ENCODE measurements around the gene FLRT1. TPM values are rescaled to one million over a fixed set of nuclear protein-coding genes. Genes with fewer than 3 reads are reported as not detected.
A peak's percentile ranks its signal among the peaks of the same experiment; 100 is the strongest.

The FLRT1 gene
- total and polyA plus RNA-seq, 2 of the 13 experiments (the other 11 are each of a cell fraction or from before 2014, with no cell fraction given) = 0.02 to 0.08 TPM

DNA sequence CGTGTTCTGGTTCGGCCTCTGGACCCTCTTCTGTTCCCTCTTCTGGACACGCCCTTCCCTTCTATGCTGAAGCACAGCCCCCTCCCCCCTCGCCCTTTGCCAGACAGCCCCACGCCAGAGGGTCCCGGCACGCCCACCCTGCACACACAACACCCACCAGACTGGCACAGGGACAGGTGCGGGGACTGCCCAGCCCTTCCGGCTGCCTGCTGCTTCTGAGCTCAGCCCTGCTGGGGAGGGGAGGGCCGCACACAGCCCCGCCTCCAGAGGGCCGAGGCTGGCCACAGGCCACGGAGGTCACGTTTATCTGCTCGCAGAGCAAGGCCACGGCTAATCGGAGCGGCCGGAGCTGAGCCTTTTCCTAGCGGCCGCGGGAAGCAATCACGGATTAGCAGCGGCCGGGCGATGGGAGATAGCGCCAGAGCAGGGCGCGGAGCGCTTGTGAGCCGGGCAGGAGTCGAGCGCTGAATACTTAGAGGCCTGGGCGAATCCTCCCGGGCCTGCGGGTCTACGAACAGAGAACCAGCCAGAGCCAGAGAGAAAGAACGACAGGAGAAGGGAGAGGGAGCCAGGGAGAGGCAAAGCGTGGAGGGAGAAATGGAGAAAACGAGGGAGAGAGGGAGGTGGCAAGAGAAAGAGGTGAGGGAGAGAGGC, 28.0 kb upstream of the FLRT1 start (continued):
- TF ChIP-seq, protein P1, sequence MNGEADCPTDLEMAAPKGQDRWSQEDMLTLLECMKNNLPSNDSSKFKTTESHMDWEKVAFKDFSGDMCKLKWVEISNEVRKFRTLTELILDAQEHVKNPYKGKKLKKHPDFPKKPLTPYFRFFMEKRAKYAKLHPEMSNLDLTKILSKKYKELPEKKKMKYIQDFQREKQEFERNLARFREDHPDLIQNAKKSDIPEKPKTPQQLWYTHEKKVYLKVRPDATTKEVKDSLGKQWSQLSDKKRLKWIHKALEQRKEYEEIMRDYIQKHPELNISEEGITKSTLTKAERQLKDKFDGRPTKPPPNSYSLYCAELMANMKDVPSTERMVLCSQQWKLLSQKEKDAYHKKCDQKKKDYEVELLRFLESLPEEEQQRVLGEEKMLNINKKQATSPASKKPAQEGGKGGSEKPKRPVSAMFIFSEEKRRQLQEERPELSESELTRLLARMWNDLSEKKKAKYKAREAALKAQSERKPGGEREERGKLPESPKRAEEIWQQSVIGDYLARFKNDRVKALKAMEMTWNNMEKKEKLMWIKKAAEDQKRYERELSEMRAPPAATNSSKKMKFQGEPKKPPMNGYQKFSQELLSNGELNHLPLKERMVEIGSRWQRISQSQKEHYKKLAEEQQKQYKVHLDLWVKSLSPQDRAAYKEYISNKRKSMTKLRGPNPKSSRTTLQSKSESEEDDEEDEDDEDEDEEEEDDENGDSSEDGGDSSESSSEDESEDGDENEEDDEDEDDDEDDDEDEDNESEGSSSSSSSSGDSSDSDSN (CRISPR knock-in tag; IDR thresholded peaks at IDR 0.05) = peak; percentile 96
- TF ChIP-seq ZNF639 (CRISPR knock-in tag; conservative IDR thresholded peaks at IDR 0.05) = peak; percentile 67; the same call in 1 of the 2 replicates
- TF ChIP-seq NR0B2 (CRISPR knock-in tag; IDR thresholded peaks at IDR 0.05) = 0 out of 2 replicates have a peak, but pooled peaks have one; percentile 30
- TF ChIP-seq ZNF234 (CRISPR knock-in tag; conservative IDR thresholded peaks at IDR 0.05) = no peak
- no peak for TF ChIP-seq KDM1A (CRISPR knock-in tag; IDR thresholded peaks at IDR 0.05)
- TF ChIP-seq, protein P2, sequence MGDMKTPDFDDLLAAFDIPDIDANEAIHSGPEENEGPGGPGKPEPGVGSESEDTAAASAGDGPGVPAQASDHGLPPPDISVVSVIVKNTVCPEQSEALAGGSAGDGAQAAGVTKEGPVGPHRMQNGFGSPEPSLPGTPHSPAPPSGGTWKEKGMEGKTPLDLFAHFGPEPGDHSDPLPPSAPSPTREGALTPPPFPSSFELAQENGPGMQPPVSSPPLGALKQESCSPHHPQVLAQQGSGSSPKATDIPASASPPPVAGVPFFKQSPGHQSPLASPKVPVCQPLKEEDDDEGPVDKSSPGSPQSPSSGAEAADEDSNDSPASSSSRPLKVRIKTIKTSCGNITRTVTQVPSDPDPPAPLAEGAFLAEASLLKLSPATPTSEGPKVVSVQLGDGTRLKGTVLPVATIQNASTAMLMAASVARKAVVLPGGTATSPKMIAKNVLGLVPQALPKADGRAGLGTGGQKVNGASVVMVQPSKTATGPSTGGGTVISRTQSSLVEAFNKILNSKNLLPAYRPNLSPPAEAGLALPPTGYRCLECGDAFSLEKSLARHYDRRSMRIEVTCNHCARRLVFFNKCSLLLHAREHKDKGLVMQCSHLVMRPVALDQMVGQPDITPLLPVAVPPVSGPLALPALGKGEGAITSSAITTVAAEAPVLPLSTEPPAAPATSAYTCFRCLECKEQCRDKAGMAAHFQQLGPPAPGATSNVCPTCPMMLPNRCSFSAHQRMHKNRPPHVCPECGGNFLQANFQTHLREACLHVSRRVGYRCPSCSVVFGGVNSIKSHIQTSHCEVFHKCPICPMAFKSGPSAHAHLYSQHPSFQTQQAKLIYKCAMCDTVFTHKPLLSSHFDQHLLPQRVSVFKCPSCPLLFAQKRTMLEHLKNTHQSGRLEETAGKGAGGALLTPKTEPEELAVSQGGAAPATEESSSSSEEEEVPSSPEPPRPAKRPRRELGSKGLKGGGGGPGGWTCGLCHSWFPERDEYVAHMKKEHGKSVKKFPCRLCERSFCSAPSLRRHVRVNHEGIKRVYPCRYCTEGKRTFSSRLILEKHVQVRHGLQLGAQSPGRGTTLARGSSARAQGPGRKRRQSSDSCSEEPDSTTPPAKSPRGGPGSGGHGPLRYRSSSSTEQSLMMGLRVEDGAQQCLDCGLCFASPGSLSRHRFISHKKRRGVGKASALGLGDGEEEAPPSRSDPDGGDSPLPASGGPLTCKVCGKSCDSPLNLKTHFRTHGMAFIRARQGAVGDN (CRISPR knock-in tag; IDR thresholded peaks at IDR 0.05) = peak; percentile 88
- peak; percentile 94 for TF ChIP-seq ZNF124 (CRISPR knock-in tag; IDR thresholded peaks at IDR 0.05)
- TF ChIP-seq, protein P3, sequence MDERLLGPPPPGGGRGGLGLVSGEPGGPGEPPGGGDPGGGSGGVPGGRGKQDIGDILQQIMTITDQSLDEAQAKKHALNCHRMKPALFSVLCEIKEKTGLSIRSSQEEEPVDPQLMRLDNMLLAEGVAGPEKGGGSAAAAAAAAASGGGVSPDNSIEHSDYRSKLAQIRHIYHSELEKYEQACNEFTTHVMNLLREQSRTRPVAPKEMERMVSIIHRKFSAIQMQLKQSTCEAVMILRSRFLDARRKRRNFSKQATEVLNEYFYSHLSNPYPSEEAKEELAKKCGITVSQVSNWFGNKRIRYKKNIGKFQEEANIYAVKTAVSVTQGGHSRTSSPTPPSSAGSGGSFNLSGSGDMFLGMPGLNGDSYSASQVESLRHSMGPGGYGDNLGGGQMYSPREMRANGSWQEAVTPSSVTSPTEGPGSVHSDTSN (CRISPR knock-in tag; IDR thresholded peaks at IDR 0.05) = no peak
- TF ChIP-seq SOX13 (IDR thresholded peaks at IDR 0.05) = no peak
- TF ChIP-seq SOX13 (CRISPR knock-in tag; conservative IDR thresholded peaks at IDR 0.05 in 1 of 2, IDR thresholded peaks at IDR 0.05 in 1 of 2) = peak in 1 of 2 experiments; percentile 65; a peak in 2 of 4 replicates
- TF ChIP-seq RNF2 (conservative IDR thresholded peaks at IDR 0.05; ENCODE audit: low read depth) = peak; percentile 42; the same call in 1 of the 2 replicates
- TF ChIP-seq, protein P4, sequence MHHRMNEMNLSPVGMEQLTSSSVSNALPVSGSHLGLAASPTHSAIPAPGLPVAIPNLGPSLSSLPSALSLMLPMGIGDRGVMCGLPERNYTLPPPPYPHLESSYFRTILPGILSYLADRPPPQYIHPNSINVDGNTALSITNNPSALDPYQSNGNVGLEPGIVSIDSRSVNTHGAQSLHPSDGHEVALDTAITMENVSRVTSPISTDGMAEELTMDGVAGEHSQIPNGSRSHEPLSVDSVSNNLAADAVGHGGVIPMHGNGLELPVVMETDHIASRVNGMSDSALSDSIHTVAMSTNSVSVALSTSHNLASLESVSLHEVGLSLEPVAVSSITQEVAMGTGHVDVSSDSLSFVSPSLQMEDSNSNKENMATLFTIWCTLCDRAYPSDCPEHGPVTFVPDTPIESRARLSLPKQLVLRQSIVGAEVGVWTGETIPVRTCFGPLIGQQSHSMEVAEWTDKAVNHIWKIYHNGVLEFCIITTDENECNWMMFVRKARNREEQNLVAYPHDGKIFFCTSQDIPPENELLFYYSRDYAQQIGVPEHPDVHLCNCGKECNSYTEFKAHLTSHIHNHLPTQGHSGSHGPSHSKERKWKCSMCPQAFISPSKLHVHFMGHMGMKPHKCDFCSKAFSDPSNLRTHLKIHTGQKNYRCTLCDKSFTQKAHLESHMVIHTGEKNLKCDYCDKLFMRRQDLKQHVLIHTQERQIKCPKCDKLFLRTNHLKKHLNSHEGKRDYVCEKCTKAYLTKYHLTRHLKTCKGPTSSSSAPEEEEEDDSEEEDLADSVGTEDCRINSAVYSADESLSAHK (CRISPR knock-in tag; IDR thresholded peaks at IDR 0.05; ENCODE audit: borderline replicate concordance) = no peak
- peak; percentile 62; the same call in 1 of the 2 replicates for TF ChIP-seq HMG20A (CRISPR knock-in tag; IDR thresholded peaks at IDR 0.05; ENCODE audit: borderline replicate concordance)
- TF ChIP-seq DBP (CRISPR knock-in tag; IDR thresholded peaks at IDR 0.05; ENCODE audit: not compliant biosample characterization) = no peak
